Measurements from ENCODE around the gene DIRAS3. TPM values are rescaled to one million over a fixed set of nuclear protein-coding genes. Genes with fewer than 3 reads are reported as not detected.

The DIRAS3 gene
- total and polyA plus RNA-seq, 4 donors = 0.92 to 2.3 (median 1.9) TPM; not detected in 1

DNA sequence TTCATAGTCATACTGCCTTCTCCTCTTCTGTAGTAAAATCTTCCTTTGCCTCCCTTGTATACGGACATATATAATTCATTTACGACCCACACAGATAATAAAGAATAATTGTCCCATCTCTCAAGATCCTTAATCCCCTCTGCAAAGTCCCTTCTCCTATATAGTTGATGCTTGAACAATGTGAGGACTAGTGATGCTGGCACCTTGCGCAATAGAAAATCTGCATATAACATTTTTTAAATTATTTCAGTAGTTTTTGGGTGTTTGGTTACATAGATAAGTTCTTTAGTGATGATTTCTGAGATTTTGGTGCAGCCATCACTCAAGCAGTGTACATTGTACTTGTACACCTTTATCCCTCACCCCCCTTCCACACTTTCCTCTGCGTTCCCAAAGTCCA, 21.0 kb downstream of the DIRAS3 start:
- TF ChIP-seq, protein P1, sequence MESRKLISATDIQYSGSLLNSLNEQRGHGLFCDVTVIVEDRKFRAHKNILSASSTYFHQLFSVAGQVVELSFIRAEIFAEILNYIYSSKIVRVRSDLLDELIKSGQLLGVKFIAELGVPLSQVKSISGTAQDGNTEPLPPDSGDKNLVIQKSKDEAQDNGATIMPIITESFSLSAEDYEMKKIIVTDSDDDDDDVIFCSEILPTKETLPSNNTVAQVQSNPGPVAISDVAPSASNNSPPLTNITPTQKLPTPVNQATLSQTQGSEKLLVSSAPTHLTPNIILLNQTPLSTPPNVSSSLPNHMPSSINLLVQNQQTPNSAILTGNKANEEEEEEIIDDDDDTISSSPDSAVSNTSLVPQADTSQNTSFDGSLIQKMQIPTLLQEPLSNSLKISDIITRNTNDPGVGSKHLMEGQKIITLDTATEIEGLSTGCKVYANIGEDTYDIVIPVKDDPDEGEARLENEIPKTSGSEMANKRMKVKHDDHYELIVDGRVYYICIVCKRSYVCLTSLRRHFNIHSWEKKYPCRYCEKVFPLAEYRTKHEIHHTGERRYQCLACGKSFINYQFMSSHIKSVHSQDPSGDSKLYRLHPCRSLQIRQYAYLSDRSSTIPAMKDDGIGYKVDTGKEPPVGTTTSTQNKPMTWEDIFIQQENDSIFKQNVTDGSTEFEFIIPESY (IDR thresholded peaks at IDR 0.05) = no peak
- no peak for TF ChIP-seq SP1 (IDR thresholded peaks at IDR 0.05)
- TF ChIP-seq FOXA1 (IDR thresholded peaks at IDR 0.05) = no peak
- H3K9me3 ChIP-seq (ENCODE audit: control insufficient read depth in 4 of 4, low read length in 3 of 4) = no peaks in the 10 kb centered on the region
- H3K36me3 ChIP-seq (ENCODE audit: control insufficient read depth in 4 of 4, insufficient read depth in 3 of 4, low read depth in 1 of 4, low read length in 3 of 4) = no peaks in the 10 kb centered on the region
- H3K4me1 ChIP-seq (ENCODE audit: control insufficient read depth in 4 of 4, insufficient read depth in 4 of 4, low read length in 3 of 4) = no peaks in the 10 kb centered on the region
- WGBS = 91% methylated on average over 4 of the region's 4 CpGs
- no peak overlapping the region for H3K4me3 ChIP-seq (ENCODE audit: low read depth in 1 of 3, low read length in 3 of 3)
- no peaks in the 10 kb centered on the region for H3K27me3 ChIP-seq (ENCODE audit: control insufficient read depth in 4 of 4, insufficient read depth in 4 of 4, low read length in 3 of 4)
- no peak for DNase-seq (ENCODE audit: low spot score)
- no peak overlapping the region for H3K27ac ChIP-seq (ENCODE audit: low read depth in 1 of 2, low read length in 2 of 2)
- no peak overlapping the region for H3K9ac ChIP-seq (ENCODE audit: low read depth in 1 of 2, low read length in 2 of 2)

DNA sequence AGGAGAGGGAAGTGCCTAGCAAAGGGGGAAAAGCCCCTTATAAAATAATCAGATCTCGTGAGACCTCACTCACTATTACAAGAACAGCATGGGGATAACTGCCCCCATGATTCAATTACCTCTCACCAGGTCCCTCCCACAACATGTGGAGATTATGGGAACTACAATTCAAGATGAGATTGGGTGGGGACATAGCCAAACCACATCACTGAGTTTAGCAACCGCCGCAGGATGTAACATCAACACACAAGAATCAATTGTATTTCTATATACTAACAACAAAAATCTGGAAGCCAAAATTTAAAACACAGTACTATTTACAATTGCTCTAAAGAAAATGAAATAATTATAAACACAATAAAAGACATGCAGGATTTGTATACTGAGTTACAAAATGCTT, 21.9 kb downstream of the DIRAS3 start:
- no peaks in the 10 kb centered on the region for H3K9me3 ChIP-seq (ENCODE audit: control insufficient read depth in 4 of 4, low read length in 3 of 4)
- no peak overlapping the region for H3K4me3 ChIP-seq (ENCODE audit: low read depth in 1 of 3, low read length in 3 of 3)
- no peak overlapping the region for H3K27ac ChIP-seq (ENCODE audit: low read depth in 1 of 2, low read length in 2 of 2)
- H3K9ac ChIP-seq (ENCODE audit: low read depth in 1 of 2, low read length in 2 of 2) = no peak overlapping the region
- H3K36me3 ChIP-seq (ENCODE audit: control insufficient read depth in 4 of 4, insufficient read depth in 3 of 4, low read depth in 1 of 4, low read length in 3 of 4) = no peaks in the 10 kb centered on the region
- WGBS = 85% methylated on average over 3 of the region's 3 CpGs
- TF ChIP-seq, protein P2, sequence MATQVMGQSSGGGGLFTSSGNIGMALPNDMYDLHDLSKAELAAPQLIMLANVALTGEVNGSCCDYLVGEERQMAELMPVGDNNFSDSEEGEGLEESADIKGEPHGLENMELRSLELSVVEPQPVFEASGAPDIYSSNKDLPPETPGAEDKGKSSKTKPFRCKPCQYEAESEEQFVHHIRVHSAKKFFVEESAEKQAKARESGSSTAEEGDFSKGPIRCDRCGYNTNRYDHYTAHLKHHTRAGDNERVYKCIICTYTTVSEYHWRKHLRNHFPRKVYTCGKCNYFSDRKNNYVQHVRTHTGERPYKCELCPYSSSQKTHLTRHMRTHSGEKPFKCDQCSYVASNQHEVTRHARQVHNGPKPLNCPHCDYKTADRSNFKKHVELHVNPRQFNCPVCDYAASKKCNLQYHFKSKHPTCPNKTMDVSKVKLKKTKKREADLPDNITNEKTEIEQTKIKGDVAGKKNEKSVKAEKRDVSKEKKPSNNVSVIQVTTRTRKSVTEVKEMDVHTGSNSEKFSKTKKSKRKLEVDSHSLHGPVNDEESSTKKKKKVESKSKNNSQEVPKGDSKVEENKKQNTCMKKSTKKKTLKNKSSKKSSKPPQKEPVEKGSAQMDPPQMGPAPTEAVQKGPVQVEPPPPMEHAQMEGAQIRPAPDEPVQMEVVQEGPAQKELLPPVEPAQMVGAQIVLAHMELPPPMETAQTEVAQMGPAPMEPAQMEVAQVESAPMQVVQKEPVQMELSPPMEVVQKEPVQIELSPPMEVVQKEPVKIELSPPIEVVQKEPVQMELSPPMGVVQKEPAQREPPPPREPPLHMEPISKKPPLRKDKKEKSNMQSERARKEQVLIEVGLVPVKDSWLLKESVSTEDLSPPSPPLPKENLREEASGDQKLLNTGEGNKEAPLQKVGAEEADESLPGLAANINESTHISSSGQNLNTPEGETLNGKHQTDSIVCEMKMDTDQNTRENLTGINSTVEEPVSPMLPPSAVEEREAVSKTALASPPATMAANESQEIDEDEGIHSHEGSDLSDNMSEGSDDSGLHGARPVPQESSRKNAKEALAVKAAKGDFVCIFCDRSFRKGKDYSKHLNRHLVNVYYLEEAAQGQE (IDR thresholded peaks at IDR 0.05) = no peak
- no peak for TF ChIP-seq NR2F2 (IDR thresholded peaks at IDR 0.05)
- no peak for TF ChIP-seq RXRA (IDR thresholded peaks at IDR 0.05)
- TF ChIP-seq, protein P3, sequence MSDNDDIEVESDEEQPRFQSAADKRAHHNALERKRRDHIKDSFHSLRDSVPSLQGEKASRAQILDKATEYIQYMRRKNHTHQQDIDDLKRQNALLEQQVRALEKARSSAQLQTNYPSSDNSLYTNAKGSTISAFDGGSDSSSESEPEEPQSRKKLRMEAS (IDR thresholded peaks at IDR 0.05) = no peak
- TF ChIP-seq TAF1 (conservative IDR thresholded peaks at IDR 0.05) = no peak
- H3K27me3 ChIP-seq (ENCODE audit: control insufficient read depth in 4 of 4, insufficient read depth in 4 of 4, low read length in 3 of 4) = no peaks in the 10 kb centered on the region
- DNase-seq (ENCODE audit: low spot score) = no peak
- no peaks in the 10 kb centered on the region for H3K4me1 ChIP-seq (ENCODE audit: control insufficient read depth in 4 of 4, insufficient read depth in 4 of 4, low read length in 3 of 4)

DNA sequence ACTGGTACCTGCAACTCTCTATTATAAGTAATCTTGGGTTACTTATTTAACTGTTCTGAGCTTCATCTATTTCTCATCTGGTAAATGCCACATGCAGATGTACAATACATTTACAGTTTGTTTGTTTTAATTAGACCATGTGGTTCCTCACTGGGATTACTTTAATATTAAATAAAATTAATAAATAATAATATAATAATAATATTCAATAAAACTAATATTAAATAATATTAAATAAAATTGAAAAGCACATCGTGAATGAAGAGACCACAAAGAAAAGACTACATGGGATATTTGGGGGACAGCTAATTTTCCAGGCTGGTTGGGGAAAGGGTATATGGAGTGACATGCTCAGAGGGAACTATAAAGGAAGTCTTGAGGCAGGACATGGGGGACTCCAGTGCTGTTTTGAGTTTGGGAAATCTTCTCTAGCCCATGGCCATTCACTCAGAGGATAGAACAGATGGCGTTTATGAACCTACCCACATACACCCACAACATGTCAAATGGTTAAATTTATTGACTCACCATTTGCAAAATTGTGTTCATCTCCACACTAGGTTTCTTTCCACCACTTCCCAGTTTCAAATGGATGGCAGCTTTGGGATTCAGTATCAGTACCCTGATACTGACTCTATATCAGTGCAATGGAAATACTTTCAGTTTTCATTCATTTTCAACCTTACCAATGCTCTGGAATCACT, 25.6 kb downstream of the DIRAS3 start:
- 86% methylated on average over 2 of the region's 2 CpGs for WGBS
- no peaks in the 10 kb centered on the region for H3K27me3 ChIP-seq (ENCODE audit: control insufficient read depth in 4 of 4, insufficient read depth in 4 of 4, low read length in 3 of 4)
- DNase-seq (ENCODE audit: low spot score) = no peak
- TF ChIP-seq SP1 (IDR thresholded peaks at IDR 0.05) = no peak
- no peak for TF ChIP-seq TAF1 (conservative IDR thresholded peaks at IDR 0.05)
- no peak for TF ChIP-seq HNF4A (conservative IDR thresholded peaks at IDR 0.05)
- TF ChIP-seq NR2F2 (IDR thresholded peaks at IDR 0.05) = no peak
- no peak for TF ChIP-seq GABPA (IDR thresholded peaks at IDR 0.05 in 1 of 2, conservative IDR thresholded peaks at IDR 0.05 in 1 of 2)
- TF ChIP-seq JUND (IDR thresholded peaks at IDR 0.05) = no peak
- no peak for TF ChIP-seq YY1 (IDR thresholded peaks at IDR 0.05)
- TF ChIP-seq, protein P4, sequence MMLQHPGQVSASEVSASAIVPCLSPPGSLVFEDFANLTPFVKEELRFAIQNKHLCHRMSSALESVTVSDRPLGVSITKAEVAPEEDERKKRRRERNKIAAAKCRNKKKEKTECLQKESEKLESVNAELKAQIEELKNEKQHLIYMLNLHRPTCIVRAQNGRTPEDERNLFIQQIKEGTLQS (IDR thresholded peaks at IDR 0.05) = no peak
- TF ChIP-seq, protein P5, sequence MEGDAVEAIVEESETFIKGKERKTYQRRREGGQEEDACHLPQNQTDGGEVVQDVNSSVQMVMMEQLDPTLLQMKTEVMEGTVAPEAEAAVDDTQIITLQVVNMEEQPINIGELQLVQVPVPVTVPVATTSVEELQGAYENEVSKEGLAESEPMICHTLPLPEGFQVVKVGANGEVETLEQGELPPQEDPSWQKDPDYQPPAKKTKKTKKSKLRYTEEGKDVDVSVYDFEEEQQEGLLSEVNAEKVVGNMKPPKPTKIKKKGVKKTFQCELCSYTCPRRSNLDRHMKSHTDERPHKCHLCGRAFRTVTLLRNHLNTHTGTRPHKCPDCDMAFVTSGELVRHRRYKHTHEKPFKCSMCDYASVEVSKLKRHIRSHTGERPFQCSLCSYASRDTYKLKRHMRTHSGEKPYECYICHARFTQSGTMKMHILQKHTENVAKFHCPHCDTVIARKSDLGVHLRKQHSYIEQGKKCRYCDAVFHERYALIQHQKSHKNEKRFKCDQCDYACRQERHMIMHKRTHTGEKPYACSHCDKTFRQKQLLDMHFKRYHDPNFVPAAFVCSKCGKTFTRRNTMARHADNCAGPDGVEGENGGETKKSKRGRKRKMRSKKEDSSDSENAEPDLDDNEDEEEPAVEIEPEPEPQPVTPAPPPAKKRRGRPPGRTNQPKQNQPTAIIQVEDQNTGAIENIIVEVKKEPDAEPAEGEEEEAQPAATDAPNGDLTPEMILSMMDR (IDR thresholded peaks at IDR 0.05; ENCODE audit: low read depth, low read length, missing input control) = no peak
- no peak for TF ChIP-seq HNF4G (IDR thresholded peaks at IDR 0.05)
- TF ChIP-seq FOXA1 (IDR thresholded peaks at IDR 0.05) = no peak
- TF ChIP-seq RXRA (IDR thresholded peaks at IDR 0.05) = no peak
- TF ChIP-seq, protein P2 (IDR thresholded peaks at IDR 0.05) = no peak

More for the DNA sequence above, 25.6 kb downstream of the DIRAS3 start:
- H3K9ac ChIP-seq (ENCODE audit: low read depth in 1 of 2, low read length in 2 of 2) = no peak overlapping the region
- no peaks in the 10 kb centered on the region for H3K9me3 ChIP-seq (ENCODE audit: control insufficient read depth in 4 of 4, low read length in 3 of 4)
- no peak overlapping the region for H3K4me3 ChIP-seq (ENCODE audit: low read depth in 1 of 3, low read length in 3 of 3)
- no peaks in the 10 kb centered on the region for H3K4me1 ChIP-seq (ENCODE audit: control insufficient read depth in 4 of 4, insufficient read depth in 4 of 4, low read length in 3 of 4)
- no peak overlapping the region for H3K27ac ChIP-seq (ENCODE audit: low read depth in 1 of 2, low read length in 2 of 2)
- no peaks in the 10 kb centered on the region for H3K36me3 ChIP-seq (ENCODE audit: control insufficient read depth in 4 of 4, insufficient read depth in 3 of 4, low read depth in 1 of 4, low read length in 3 of 4)
